Activated CD4-positive, alpha-beta T cell treated with anti-CD3 and anti-CD28 coated beads for 36 hours (primary cell): ENCODE data around the gene RDH12. TPM values are rescaled to one million over a fixed set of nuclear protein-coding genes. Genes with fewer than 3 reads are reported as not detected.
"Not testable (repeated sequence)": the region's sequence is repeated elsewhere in the genome, so short reads cannot be mapped to it uniquely, and the experiment has no call there.

Source experiments
- ATAC-seq: fragments of 200-7000 bp; cut with Tn5 transposase; one replicate; pipeline ENCODE4 v1.10.0; 2021; ENCODE audit warnings: mild to moderate bottlenecking, moderate library complexity
- CTCF ChIA-PET: fragments of 350-600 bp; sonication (Branson Sonifier 250); formaldehyde crosslinking; loops from one replicate; lab custom pipeline; 2021; ENCODE audit warnings: antibody characterized with exemption; lab: Charles Lee
- POLR2A ChIA-PET: fragments of 350-600 bp; sonication (Branson Sonifier 250); formaldehyde crosslinking; loops from one replicate; lab custom pipeline; 2021; ENCODE audit warnings: antibody characterized with exemption, inconsistent platforms; lab: Charles Lee
- DNase-seq: peaks from one replicate; pipeline ENCODE4 v3.0.0-alpha.2; 2020
- H3K27ac Mint-ChIP-seq: one replicate; pipeline ENCODE4 v1.8.0; 2021; ENCODE audit warnings: mixed read lengths
- H3K27me3 Mint-ChIP-seq: one replicate; pipeline ENCODE4 v1.8.0; 2021; ENCODE audit warnings: mixed read lengths
- H3K36me3 Mint-ChIP-seq: one replicate; pipeline ENCODE4 v1.8.0; 2021; ENCODE audit warnings: low read depth, mixed read lengths
- H3K4me1 Mint-ChIP-seq: one replicate; pipeline ENCODE4 v1.8.0; 2021; ENCODE audit warnings: mixed read lengths
- H3K4me3 Mint-ChIP-seq: one replicate; pipeline ENCODE4 v1.8.0; 2021; ENCODE audit warnings: mild to moderate bottlenecking, moderate library complexity, mixed read lengths
- H3K9me3 Mint-ChIP-seq: one replicate; pipeline ENCODE4 v1.8.0; 2021; ENCODE audit warnings: low read depth, mixed read lengths
- intact Hi-C, 2 experiments: fragments of 100-400 bp; cut with DNase I in 1 of 2; cut with micrococcal nuclease in 1 of 2; formaldehyde crosslinking; loops; one replicate each; pipeline versions ENCODE4 v1.14.2 to v1.15.1; 2022 to 2024; cut with DNase I, micrococcal nuclease
- total RNA-seq, 2 experiments: library from RNA; stranded (reverse); gene quantifications; one replicate each; pipeline ENCODE4 v1.2.3, GENCODE V29; 2021

Gene RDH12
- total RNA-seq, 2 experiments from 2014 or later = not detected

DNA sequence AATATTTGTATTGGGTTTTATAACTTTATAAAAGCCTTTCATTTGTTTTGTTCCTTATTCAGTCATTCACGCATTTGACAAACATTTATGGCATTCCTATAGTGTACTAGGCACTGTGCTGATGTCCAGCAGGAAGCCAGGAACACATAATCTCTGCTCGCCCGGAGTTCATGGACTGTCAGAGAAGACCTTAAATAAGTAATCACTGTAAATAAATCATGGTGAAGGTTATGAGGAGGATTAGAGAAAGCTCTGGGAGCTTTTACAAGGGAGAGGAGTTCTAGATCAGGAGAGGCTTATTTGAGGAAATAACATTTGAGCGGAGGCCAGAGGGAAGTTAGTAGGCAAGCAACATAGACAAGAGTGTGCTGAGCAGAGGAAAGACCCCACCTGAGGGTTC is 4.7 kb upstream of the RDH12 start:
- Mint-ChIP-seq H3K36me3 (peaks cover 8% of the 10 kb centered on the region), H3K4me3 (no peak overlapping the region), H3K9me3 (no peaks in the 10 kb centered on the region), H3K27ac (no peak overlapping the region), H3K4me1 (peaks cover 21% of the 10 kb centered on the region), H3K27me3 (no peaks in the 10 kb centered on the region)
- POLR2A ChIA-PET = no interaction called here
- ATAC-seq (no peak), DNase-seq (no peak)
- intact Hi-C loops = loop anchor here in 1 of 2 experiments (10.0 kb wide), 1 partner anchor 1098 kb away; the partner anchor contains the start of gene ZFP36L1
- CTCF ChIA-PET = interaction anchor here (2.1 kb wide), 1 partner anchor 30 kb away, joined by 9 read pairs; no protein-coding TSS in a partner anchor

DNA sequence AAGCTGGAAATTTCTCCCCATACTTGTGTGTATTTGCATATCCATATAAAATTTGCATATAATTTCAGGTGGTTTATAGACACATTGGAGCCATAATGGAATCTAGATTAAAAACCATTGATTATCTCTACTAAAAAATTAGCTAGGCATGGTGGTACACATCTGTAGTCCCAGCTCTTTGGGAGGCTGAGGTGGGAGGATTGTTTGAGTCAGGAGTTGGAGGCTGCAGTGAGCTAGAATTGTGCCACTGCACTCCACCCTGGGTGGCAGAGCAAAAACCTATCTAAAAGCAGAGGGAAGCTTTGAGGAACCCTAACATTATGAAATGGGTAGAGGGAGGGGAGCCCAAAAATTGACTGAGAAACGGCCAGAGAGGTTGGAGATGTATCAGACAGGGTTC is 3.5 kb upstream of the RDH12 start:
- ATAC-seq (no peak), DNase-seq (no peak)
- Mint-ChIP-seq H3K4me1 (peaks cover 17% of the 10 kb centered on the region), H3K27me3 (no peaks in the 10 kb centered on the region), H3K9me3 (no peaks in the 10 kb centered on the region), H3K27ac (no peak overlapping the region), H3K4me3 (no peak overlapping the region), H3K36me3 (no peaks in the 10 kb centered on the region)
- POLR2A ChIA-PET = interaction anchor here (0.6 kb wide), 1 partner anchor 107 kb away, joined by 3 read pairs; no protein-coding TSS in a partner anchor
- intact Hi-C loops = loop anchor here in 1 of 2 experiments (10.0 kb wide), 1 partner anchor 1097 kb away; the partner anchor contains the start of gene ZFP36L1
- CTCF ChIA-PET = interaction anchor here (0.9 to 2.1 kb wide), 5 partner anchors 8 to 98 kb away, joined by 4 to 9 read pairs (median 7); partner anchors contain the start of gene PIGH

DNA sequence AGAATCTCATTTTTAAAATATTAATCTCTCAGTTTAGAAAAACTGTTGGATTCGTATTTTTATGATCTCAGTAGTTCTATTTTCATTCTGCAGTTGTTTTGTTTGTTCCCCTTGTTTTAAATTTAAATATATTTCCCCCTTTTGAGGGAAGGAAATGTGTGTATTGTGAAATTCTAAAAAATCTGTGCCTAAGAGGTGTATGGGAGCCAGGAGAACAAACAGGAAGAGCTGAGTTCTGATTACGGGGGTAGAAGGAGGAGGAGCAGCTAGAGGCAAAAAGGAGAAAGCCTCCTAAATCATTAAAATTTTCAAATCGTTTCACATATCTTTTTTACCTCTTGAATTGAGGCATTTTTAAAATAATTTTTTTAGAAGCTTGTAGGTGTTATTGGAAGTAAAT is 2.3 kb downstream of the RDH12 start:
- peaks cover 2% of the 10 kb centered on the region for H3K9me3 Mint-ChIP-seq
- CTCF ChIA-PET = interaction anchor here (0.5 to 3.7 kb wide), 65 partner anchors 8 to 418 kb away, joined by 3 to 87 read pairs (median 5); partner anchors contain the start of genes ARG2, ATP6V1D, EIF2S1 and PIGH
- H3K4me1 Mint-ChIP-seq = no peaks in the 10 kb centered on the region
- no peak overlapping the region for H3K27ac Mint-ChIP-seq
- POLR2A ChIA-PET = interaction anchor here (0.5 to 1.5 kb wide), 3 partner anchors 8 to 115 kb away, joined by 3 read pairs; partner anchors contain the start of gene RDH11
- intact Hi-C loops = loop anchor here (1.0 to 5.0 kb wide), 8 partner anchors 37 to 277 kb away; partner anchors contain the start of gene ARG2 (in 1 of the 2)
- ATAC-seq (no peak), DNase-seq (no peak)
- peaks cover 2% of the 10 kb centered on the region for H3K36me3 Mint-ChIP-seq
- no peak overlapping the region for H3K4me3 Mint-ChIP-seq
- H3K27me3 Mint-ChIP-seq = peaks cover 3% of the 10 kb centered on the region

DNA sequence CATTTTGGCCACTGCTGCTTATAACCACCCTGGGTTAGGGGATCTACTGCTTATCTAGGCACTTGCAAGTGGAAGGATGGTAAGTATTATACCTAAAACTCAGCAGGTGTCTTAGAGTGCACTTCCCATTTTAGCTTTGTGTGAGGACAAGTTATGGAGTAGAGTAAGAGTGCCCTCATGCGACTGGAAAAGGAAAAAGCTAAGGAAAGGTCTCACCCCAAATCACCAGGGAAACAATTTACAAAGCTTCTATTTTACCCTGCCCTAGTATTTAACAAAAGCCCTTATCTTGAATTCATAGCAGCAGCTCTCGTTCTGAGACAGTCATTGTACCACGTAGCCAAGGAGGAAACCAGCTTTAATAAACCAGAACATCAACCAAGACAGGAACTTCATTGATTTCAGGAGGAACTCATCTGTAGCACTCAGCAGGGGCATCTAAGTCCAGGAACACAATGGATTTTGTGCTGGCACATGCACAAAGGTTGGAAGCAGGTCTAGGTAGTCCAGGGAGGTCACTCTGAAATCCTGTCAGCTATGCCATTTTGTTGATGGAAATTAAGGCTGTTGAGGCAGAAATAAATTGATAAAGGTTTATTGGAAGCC is 2.9 kb downstream of the RDH12 start:
- Mint-ChIP-seq H3K9me3 (peaks cover 2% of the 10 kb centered on the region), H3K27ac (no peak overlapping the region), H3K4me1 (no peaks in the 10 kb centered on the region), H3K27me3 (peaks cover 3% of the 10 kb centered on the region), H3K4me3 (no peak overlapping the region), H3K36me3 (peaks cover 4% of the 10 kb centered on the region)
- ATAC-seq (peak; percentile 87), DNase-seq (peak; percentile 35)
- ChIA-PET POLR2A (interaction anchor here (0.5 to 1.5 kb wide), 4 partner anchors 9 to 115 kb away, joined by 3 read pairs; partner anchors contain the start of gene RDH11), CTCF (interaction anchor here (0.5 to 3.7 kb wide), 70 partner anchors 9 to 1356 kb away, joined by 3 to 87 read pairs (median 4); partner anchors contain the start of genes ARG2, ATP6V1D, EIF2S1 and PIGH)
- intact Hi-C loops = loop anchor here (1.0 to 5.0 kb wide), 8 partner anchors 37 to 278 kb away; partner anchors contain the start of gene ARG2 (in 1 of the 2)

DNA sequence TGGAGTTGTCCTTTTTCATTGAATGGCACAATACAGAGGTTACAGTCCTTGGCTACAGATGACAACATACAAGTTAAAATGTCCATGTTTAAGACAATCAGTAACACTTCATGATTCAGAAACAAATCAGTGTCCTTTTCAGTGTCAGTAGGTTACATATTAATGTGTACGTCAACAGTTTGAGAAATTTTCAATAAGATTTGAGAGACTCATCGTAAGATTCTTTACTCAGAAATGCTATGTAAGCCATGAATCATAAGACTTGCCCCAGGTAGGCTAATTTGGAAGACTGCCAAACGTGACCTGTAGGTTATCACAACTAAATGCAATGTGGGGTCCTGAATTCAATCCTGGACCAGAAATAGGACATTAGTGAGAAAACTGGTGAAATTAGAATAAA is 3.5 kb downstream of the RDH12 start:
- peaks cover 4% of the 10 kb centered on the region for H3K36me3 Mint-ChIP-seq
- no peak overlapping the region for H3K4me3 Mint-ChIP-seq
- DNase-seq (no peak), ATAC-seq (no peak)
- no peak overlapping the region for H3K27ac Mint-ChIP-seq
- H3K4me1 Mint-ChIP-seq = no peaks in the 10 kb centered on the region
- peaks cover 4% of the 10 kb centered on the region for H3K9me3 Mint-ChIP-seq
- peaks cover 3% of the 10 kb centered on the region for H3K27me3 Mint-ChIP-seq
- CTCF ChIA-PET = interaction anchor here (0.6 to 3.7 kb wide), 36 partner anchors 9 to 589 kb away, joined by 3 to 87 read pairs (median 6); partner anchors contain the start of genes ARG2, ATP6V1D, EIF2S1 and PIGH
- intact Hi-C loops = loop anchor here in 1 of 2 experiments (2.0 kb wide), 1 partner anchor 278 kb away; no protein-coding TSS in a partner anchor
- POLR2A ChIA-PET = interaction anchor here (0.6 to 1.1 kb wide), 2 partner anchors 39 to 116 kb away, joined by 3 read pairs; no protein-coding TSS in a partner anchor

- DNase-seq, H3K9me3 Mint-ChIP-seq, H3K36me3 Mint-ChIP-seq, H3K27me3 Mint-ChIP-seq, H3K4me3 Mint-ChIP-seq, H3K4me1 Mint-ChIP-seq, intact Hi-C loops, H3K27ac Mint-ChIP-seq, ATAC-seq: not testable (repeated sequence)
- POLR2A ChIA-PET = interaction anchor here (0.7 kb wide), 1 partner anchor 95 kb away, joined by 6 read pairs; no protein-coding TSS in a partner anchor
- CTCF ChIA-PET = interaction anchor here (1.3 kb wide), 1 partner anchor 12 kb away, joined by 5 read pairs; no protein-coding TSS in a partner anchor
These were observed 7.7 kb downstream of the RDH12 start for GRCh38 chr14:67709346-67709745.

GRCh38 chr14:67709796-67710195 is 8.1 kb downstream of the RDH12 start:
- DNase-seq, H3K4me1 Mint-ChIP-seq, H3K27me3 Mint-ChIP-seq, H3K9me3 Mint-ChIP-seq, ATAC-seq, H3K4me3 Mint-ChIP-seq, H3K36me3 Mint-ChIP-seq, intact Hi-C loops, H3K27ac Mint-ChIP-seq: not testable (repeated sequence)
- ChIA-PET POLR2A (interaction anchor here (0.6 kb wide), 1 partner anchor 10 kb away, joined by 5 read pairs; no protein-coding TSS in a partner anchor), CTCF (interaction anchor here (0.7 to 1.8 kb wide), 4 partner anchors 12 to 183 kb away, joined by 3 to 5 read pairs (median 4); no protein-coding TSS in a partner anchor)

- ChIA-PET CTCF (interaction anchor here (0.7 to 1.8 kb wide), 6 partner anchors 11 to 183 kb away, joined by 3 to 5 read pairs (median 3); no protein-coding TSS in a partner anchor), POLR2A (interaction anchor here (0.6 kb wide), 1 partner anchor 10 kb away, joined by 5 read pairs; no protein-coding TSS in a partner anchor)
- intact Hi-C loops = no loop called here
- peaks cover 2% of the 10 kb centered on the region for H3K27me3 Mint-ChIP-seq
- H3K36me3 Mint-ChIP-seq = peaks cover 4% of the 10 kb centered on the region
- H3K9me3 Mint-ChIP-seq = peaks cover 6% of the 10 kb centered on the region
- no peak overlapping the region for H3K4me3 Mint-ChIP-seq
- DNase-seq (no peak), ATAC-seq (no peak)
- no peaks in the 10 kb centered on the region for H3K4me1 Mint-ChIP-seq
- H3K27ac Mint-ChIP-seq = no peak overlapping the region
These were observed 8.5 kb downstream of the RDH12 start for GRCh38 chr14:67710209-67710608.

GRCh38 chr14:67717048-67717447 is 15.4 kb downstream of the RDH12 start:
- DNase-seq (no peak), ATAC-seq (no peak)
- CTCF ChIA-PET = interaction anchor here (1.1 kb wide), 1 partner anchor 13 kb away, joined by 4 read pairs; no protein-coding TSS in a partner anchor
- no peaks in the 10 kb centered on the region for H3K36me3 Mint-ChIP-seq
- peaks cover under 1% of the 10 kb centered on the region for H3K4me1 Mint-ChIP-seq
- POLR2A ChIA-PET = no interaction called here
- no peak overlapping the region for H3K27ac Mint-ChIP-seq
- H3K27me3 Mint-ChIP-seq = peaks cover 12% of the 10 kb centered on the region
- no peak overlapping the region for H3K4me3 Mint-ChIP-seq
- H3K9me3 Mint-ChIP-seq = no peaks in the 10 kb centered on the region
- intact Hi-C loops = no loop called here

DNA sequence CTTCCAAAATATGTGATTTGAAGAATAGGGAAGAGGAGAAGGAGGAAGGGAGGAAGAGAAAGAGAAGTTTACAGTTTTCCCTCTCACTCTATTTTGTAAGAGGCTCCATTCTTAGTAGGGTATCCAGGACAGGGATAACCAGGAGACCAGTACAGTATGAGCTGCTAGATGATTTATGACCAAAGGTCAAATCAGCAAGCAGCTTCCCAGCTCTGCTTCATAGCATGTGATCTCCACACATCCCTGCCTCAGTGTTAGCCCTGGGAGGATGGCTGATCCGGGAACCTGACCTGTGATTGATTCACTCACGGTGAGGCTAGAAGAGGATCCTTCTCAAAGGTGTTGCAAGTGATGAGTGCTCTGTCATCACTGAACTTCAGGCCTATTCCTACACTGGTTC is 16.6 kb downstream of the RDH12 start:
- no peak overlapping the region for H3K4me3 Mint-ChIP-seq
- intact Hi-C loops = no loop called here
- no peak for DNase-seq

DNA sequence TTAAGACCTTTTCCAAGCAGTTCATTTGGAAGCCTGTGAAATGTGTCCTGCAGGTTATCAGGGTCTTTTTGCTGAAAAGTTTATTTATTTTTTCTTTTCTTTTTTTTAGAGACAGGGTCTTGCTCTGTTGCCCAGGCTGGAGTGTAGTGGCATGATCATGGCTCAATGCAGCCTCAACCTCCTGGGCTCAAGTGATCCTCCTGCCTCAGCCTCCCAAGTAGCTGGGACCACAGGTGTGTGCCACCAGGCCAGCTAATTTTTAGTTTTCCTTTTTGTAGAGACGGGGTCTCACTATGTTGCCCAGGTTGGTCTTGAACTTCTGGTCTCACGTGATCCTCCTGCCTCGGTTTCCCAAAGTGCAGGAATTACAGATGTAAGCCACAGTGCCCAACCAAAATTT is 17.7 kb downstream of the RDH12 start:
- CTCF ChIA-PET = interaction anchor here (1.1 to 2.8 kb wide), 3 partner anchors 8 to 75 kb away, joined by 4 to 9 read pairs (median 7); no protein-coding TSS in a partner anchor
- ATAC-seq, POLR2A ChIA-PET, DNase-seq, H3K4me1 Mint-ChIP-seq, H3K4me3 Mint-ChIP-seq, H3K36me3 Mint-ChIP-seq, intact Hi-C loops, H3K27ac Mint-ChIP-seq, H3K9me3 Mint-ChIP-seq: not testable (repeated sequence)
- H3K27me3 Mint-ChIP-seq = peaks cover 31% of the 10 kb centered on the region

More for the DNA sequence above, 16.6 kb downstream of the RDH12 start:
- peaks cover 7% of the 10 kb centered on the region for H3K4me1 Mint-ChIP-seq
- H3K27me3 Mint-ChIP-seq = peaks cover 23% of the 10 kb centered on the region
- no peak overlapping the region for H3K27ac Mint-ChIP-seq
- H3K9me3 Mint-ChIP-seq = no peaks in the 10 kb centered on the region
- ChIA-PET CTCF (interaction anchor here (1.1 to 2.8 kb wide), 2 partner anchors 10 to 14 kb away, joined by 4 to 7 read pairs; no protein-coding TSS in a partner anchor), POLR2A (interaction anchor here (0.7 kb wide), 1 partner anchor 40 kb away, joined by 4 read pairs; no protein-coding TSS in a partner anchor)
- no peak for ATAC-seq
- no peaks in the 10 kb centered on the region for H3K36me3 Mint-ChIP-seq
